Sigmoid colon (tissue), 7 donors: ENCODE results near the gene NOL9. TPM values are rescaled to one million over a fixed set of nuclear protein-coding genes. Genes with fewer than 3 reads are reported as not detected.

ENCODE experiments used
- DNase-seq: peaks from one replicate; pipeline ENCODE4 v3.0.0-alpha.2; 2019
- H3K27ac ChIP-seq, 4 donors: fragments of 200-600 bp; sonication (generic); one replicate each; pipeline ENCODE4 v1.5.1; 2016 to 2019; ENCODE audit warnings: mild to moderate bottlenecking in 1 of 4
- H3K27me3 ChIP-seq, 3 donors: fragments of 200-600 bp; sonication (generic); one replicate each; pipeline ENCODE4 v1.5.1; 2019; ENCODE audit warnings: mild to moderate bottlenecking in 1 of 3
- H3K36me3 ChIP-seq, 4 donors: fragments of 200-600 bp; sonication (generic); one replicate each; pipeline ENCODE4 v1.5.1; 2016 to 2019
- H3K4me1 ChIP-seq, 4 donors: fragments of 200-600 bp; sonication (generic); one replicate each; pipeline ENCODE4 v1.5.1; 2017 to 2019
- H3K4me3 ChIP-seq, 4 donors: fragments of 200-600 bp; sonication (generic); one replicate each; pipeline ENCODE4 v1.5.1; 2017 to 2019; ENCODE audit warnings: mild to moderate bottlenecking in 2 of 4, moderate library complexity in 1 of 4
- H3K9me3 ChIP-seq, 4 donors: fragments of 200-600 bp in 3 of 4; sonication (generic) in 3 of 4; one replicate each; pipeline versions ENCODE4 v1.5.1 to v1.6.1; 2013 to 2019
- EP300 ChIP-seq, 4 donors: sonication (generic); formaldehyde crosslinking; IDR thresholded peaks; one replicate each; pipeline ENCODE4 v1.6.1; 2017; ENCODE audit warnings: antibody characterized with exemption in 4 of 4
- POLR2A ChIP-seq, 2 donors: fragments of 450-650 bp; IDR thresholded peaks; one replicate each; pipeline ENCODE4 v1.6.1; 2016; ENCODE audit warnings: antibody characterized with exemption in 2 of 2, mild to moderate bottlenecking in 2 of 2, moderate library complexity in 2 of 2
- POLR2AphosphoS5 ChIP-seq, 4 donors: sonication (generic); formaldehyde crosslinking; IDR thresholded peaks; one replicate each; pipeline ENCODE4 v1.6.1; 2017; ENCODE audit warnings: antibody characterized with exemption in 4 of 4
- WGBS, 2 donors: extraction: QIAGEN DNeasy Blood & Tissue Kit; methylation state at CpG; one replicate each; pipeline ENCODE4 v1.1.7; 2013; 5-methylcytosine and 5-hydroxymethylcytosine counted together
- intact Hi-C: fragments of 100-400 bp; cut with DNase I; formaldehyde crosslinking; loops from one replicate; pipeline ENCODE4 v1.15.1; 2023
- polyA plus RNA-seq, 3 donors: library from polyadenylated mRNA; stranded (reverse); fragments of 200-250 nt; gene quantifications; one replicate each; pipeline ENCODE4 v1.2.3, GENCODE V29; 2013
- total RNA-seq, 4 donors: library from RNA; depleted of rRNA; stranded (reverse); fragments of >200 nt; gene quantifications; one replicate each; pipeline ENCODE4 v1.1.0, GENCODE V29; 2016
- TF ChIP-seq, protein P1 (sequence below), 4 experiments: fragments of 450-650 bp in 3 of 4; fragments of 200-600 bp in 1 of 4; IDR thresholded peaks; one replicate each; pipeline ENCODE4 v1.5.1; 2016 to 2019; ENCODE audit warnings: antibody characterized with exemption in 4 of 4, mild to moderate bottlenecking in 3 of 4, moderate library complexity in 2 of 4
- donor health status: healthy with polysubstance abuse.
- donor health status: Bipolar disorder and iron deficiency.
- donor health status: healthy.

The NOL9 gene
- total and polyA plus RNA-seq, 7 donors, result 1.2 to 29.6 (median 17.3) TPM

DNA sequence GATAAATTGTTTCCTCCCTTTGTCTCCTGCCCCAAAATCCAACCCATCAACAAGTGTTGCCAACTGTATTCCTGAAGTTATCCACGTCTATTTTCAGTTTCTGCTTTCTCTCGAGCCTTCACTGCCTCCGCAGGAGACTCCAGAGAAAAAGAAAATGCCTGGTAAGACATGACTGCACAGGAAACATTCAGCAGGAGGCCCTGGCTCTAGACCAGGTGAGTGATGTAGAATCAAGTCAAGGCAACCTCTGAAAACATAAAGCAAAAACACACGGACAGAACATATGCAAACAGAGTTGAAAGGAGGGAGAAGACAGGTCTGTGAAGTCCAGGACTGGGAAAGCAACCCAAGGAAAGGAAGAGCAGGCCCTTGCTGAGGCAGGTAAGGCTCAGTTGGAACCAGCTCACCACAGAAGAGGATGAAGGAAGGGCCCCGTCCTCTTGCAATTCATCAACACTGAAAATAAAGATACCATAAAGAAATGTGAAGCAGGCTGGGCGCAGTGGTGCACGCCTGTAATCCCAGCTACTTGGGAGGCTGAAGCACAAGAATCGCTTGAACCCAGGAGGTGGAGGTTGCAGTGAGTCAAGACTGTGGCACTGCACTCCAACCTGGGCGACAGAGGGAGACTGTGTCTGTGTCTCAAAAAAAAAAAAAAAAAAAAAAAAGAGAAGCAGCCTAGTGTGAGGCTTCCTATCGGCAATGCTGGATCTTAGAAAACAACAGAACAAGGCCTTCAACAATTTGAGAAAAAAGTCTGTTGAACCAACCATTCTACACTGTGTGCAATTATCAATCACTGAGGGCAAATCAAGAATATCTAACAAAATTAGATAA is 8.8 kb downstream of the NOL9 start:
- DNase-seq, result no peak
- Histone ChIP-seq H3K9me3 (no peaks in the 10 kb centered on the region), H3K4me3 (no peak overlapping the region), H3K4me1 (no peaks in the 10 kb centered on the region), H3K27ac (no peak overlapping the region), H3K27me3 (no peaks in the 10 kb centered on the region), H3K36me3 (peaks cover 10 to 99% (median 50%) of the 10 kb centered on the region in 4 donors)
- intact Hi-C loops, result no loop called here
- TF ChIP-seq POLR2AphosphoS5 (IDR thresholded peaks at IDR 0.05), result no peak
- no peak for TF ChIP-seq POLR2A (IDR thresholded peaks at IDR 0.05)
- TF ChIP-seq EP300 (IDR thresholded peaks at IDR 0.05), result no peak
- WGBS, 2 donors, result 71 to 80% methylated on average over 10 of the region's 10 CpGs

DNA sequence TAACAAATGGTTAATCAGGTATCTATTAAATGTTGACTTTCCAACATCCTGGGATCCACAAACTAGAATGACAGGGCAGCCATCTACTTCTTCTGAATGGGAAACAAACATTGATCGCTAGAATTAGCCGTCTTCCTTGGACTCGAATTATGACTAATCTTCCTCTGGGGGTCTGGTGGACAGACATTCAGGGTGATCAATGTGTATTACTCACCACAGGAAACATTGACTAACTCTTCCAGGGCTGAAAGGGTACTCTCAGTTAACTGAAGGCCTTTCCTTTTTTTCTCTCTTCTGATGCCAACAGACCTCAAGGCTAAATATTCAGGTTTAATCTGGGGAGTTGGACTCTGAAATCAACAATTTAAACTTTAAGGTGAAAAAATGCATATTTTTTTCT is 9.5 kb downstream of the NOL9 start:
- no peak for DNase-seq
- no peak for TF ChIP-seq EP300 (IDR thresholded peaks at IDR 0.05)
- TF ChIP-seq, protein P1, sequence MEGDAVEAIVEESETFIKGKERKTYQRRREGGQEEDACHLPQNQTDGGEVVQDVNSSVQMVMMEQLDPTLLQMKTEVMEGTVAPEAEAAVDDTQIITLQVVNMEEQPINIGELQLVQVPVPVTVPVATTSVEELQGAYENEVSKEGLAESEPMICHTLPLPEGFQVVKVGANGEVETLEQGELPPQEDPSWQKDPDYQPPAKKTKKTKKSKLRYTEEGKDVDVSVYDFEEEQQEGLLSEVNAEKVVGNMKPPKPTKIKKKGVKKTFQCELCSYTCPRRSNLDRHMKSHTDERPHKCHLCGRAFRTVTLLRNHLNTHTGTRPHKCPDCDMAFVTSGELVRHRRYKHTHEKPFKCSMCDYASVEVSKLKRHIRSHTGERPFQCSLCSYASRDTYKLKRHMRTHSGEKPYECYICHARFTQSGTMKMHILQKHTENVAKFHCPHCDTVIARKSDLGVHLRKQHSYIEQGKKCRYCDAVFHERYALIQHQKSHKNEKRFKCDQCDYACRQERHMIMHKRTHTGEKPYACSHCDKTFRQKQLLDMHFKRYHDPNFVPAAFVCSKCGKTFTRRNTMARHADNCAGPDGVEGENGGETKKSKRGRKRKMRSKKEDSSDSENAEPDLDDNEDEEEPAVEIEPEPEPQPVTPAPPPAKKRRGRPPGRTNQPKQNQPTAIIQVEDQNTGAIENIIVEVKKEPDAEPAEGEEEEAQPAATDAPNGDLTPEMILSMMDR (IDR thresholded peaks at IDR 0.05), result no peak
- WGBS, 2 donors, result 91 to 94% methylated on average over 3 of the region's 3 CpGs
- Histone ChIP-seq H3K27me3 (no peaks in the 10 kb centered on the region), H3K27ac (no peak overlapping the region), H3K9me3 (no peaks in the 10 kb centered on the region), H3K36me3 (peaks cover 10 to 95% (median 50%) of the 10 kb centered on the region in 4 donors), H3K4me3 (no peak overlapping the region), H3K4me1 (no peaks in the 10 kb centered on the region)
- intact Hi-C loops, result no loop called here

DNA sequence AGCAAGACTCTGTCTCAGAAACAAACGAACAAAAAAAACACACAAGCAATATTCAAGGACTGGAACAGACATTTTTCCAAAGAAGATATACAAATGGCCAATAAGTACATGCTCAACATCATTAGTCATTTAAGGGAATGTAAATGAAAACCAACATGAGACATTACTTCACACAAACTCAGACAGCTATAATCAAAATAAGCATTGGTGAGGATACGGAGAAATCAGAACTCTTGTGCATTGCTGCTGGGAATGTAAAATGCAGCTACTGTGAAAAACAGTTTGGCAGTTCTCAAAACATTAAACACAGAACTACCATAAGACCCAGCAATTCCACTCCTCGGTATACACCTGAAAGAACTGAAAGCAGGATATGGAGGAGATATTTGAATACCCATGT is 15.4 kb downstream of the NOL9 start:
- Histone ChIP-seq H3K9me3 (no peaks in the 10 kb centered on the region), H3K4me1 (no peaks in the 10 kb centered on the region), H3K27me3 (no peaks in the 10 kb centered on the region), H3K36me3 (peaks cover 0 to 64% (median 10%) of the 10 kb centered on the region in 4 donors), H3K27ac (no peak overlapping the region), H3K4me3 (no peak overlapping the region)
- intact Hi-C loops, result no loop called here
- no peak for DNase-seq
- 57 to 69% methylated on average over 3 of the region's 3 CpGs for WGBS, 2 donors
- TF ChIP-seq EP300 (IDR thresholded peaks at IDR 0.05), result no peak
- no peak for TF ChIP-seq POLR2AphosphoS5 (IDR thresholded peaks at IDR 0.05)
- TF ChIP-seq, protein P1 (IDR thresholded peaks at IDR 0.05), result no peak
- TF ChIP-seq POLR2A (IDR thresholded peaks at IDR 0.05), result no peak

DNA sequence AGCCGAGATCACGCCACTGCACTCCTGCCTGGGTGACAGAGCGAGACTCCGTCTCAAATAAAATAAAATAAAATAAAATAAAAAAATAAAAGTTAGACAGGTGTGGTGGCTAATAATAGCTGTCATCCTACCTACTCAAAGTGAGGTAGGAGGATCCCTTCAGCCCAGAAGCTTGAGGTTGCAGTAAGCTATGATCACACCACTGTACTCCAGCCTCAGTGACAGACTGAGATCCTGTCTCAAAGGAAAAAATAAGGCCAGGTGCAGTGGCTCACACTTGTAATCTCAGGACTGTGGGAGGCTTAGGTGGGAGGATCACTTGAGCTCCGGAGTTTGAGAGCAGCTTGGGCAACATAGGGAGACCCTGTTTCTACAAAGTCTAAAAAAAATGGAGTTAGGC is 18.0 kb downstream of the NOL9 start:
- Histone ChIP-seq H3K27me3 (no peaks in the 10 kb centered on the region), H3K36me3 (peaks cover 15 to 62% (median 23%) of the 10 kb centered on the region in 4 donors), H3K9me3 (no peaks in the 10 kb centered on the region), H3K27ac (no peak overlapping the region), H3K4me1 (no peaks in the 10 kb centered on the region), H3K4me3 (no peak overlapping the region)
- TF ChIP-seq POLR2AphosphoS5 (IDR thresholded peaks at IDR 0.05) (no peak), EP300 (IDR thresholded peaks at IDR 0.05) (no peak), POLR2A (IDR thresholded peaks at IDR 0.05) (no peak)
- TF ChIP-seq, protein P1 (IDR thresholded peaks at IDR 0.05), result no peak
- WGBS, 2 donors, result 80 to 94% methylated on average over 5 of the region's 5 CpGs
- intact Hi-C loops, result no loop called here
- no peak for DNase-seq

DNA sequence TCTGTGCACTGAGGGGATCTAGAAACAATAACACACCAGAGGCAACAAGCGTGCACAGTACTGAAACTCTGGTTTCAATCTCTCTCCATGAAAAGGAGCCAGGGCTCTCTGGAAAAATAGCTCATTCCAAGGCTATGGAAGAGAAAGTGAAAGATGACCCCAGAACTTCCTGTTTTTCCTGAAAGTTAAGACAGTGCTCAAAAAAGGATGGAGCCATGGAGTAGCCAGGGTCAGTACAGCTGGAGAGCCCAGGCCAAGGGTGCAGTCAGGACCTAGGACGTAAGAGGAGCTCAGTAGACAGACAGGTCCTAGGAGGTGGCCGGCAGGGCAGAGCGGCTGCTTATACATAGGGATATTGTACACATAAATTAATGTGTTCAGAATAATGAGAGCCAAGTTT is 19.1 kb downstream of the NOL9 start:
- DNase-seq, result no peak
- H3K36me3 ChIP-seq, result peaks cover 15 to 62% (median 28%) of the 10 kb centered on the region in 4 donors
- H3K4me3 ChIP-seq, result no peak overlapping the region
- no peak overlapping the region for H3K27ac ChIP-seq
- H3K9me3 ChIP-seq, result no peaks in the 10 kb centered on the region
- no peaks in the 10 kb centered on the region for H3K27me3 ChIP-seq
- no peaks in the 10 kb centered on the region for H3K4me1 ChIP-seq
- intact Hi-C loops, result no loop called here
- 90 to 94% methylated on average over 4 of the region's 4 CpGs for WGBS, 2 donors
- TF ChIP-seq, protein P1 (IDR thresholded peaks at IDR 0.05), result no peak
- TF ChIP-seq EP300 (IDR thresholded peaks at IDR 0.05) (no peak), POLR2A (IDR thresholded peaks at IDR 0.05) (no peak), POLR2AphosphoS5 (IDR thresholded peaks at IDR 0.05) (no peak)
